ACC112 (cell line): ENCODE results near the gene BRD8.

Experiments used
- H2AFZ ChIP-seq: fragments of 200-600 bp; sonication (generic); one replicate; pipeline ENCODE4 v1.6.0; 2017; ENCODE audit warnings: antibody characterized with exemption, low read length; ENCODE audit not compliant: unreplicated experiment
- H3K27ac ChIP-seq: fragments of 200-600 bp; sonication (generic); 2 replicates; pipeline ENCODE4 v1.5.1; 2014; ENCODE audit warnings: low read depth, mild to moderate bottlenecking, antibody characterized with exemption, low read length, moderate library complexity
- H3K27me3 ChIP-seq: fragments of 200-600 bp; sonication (generic); 2 replicates; pipeline ENCODE4 v1.6.1; 2014; ENCODE audit warnings: mild to moderate bottlenecking, antibody characterized with exemption, low read length, moderate library complexity, mixed read lengths; ENCODE audit not compliant: insufficient read depth
- H3K36me3 ChIP-seq: fragments of 200-600 bp; sonication (generic); 2 replicates; pipeline ENCODE4 v1.6.1; 2016; ENCODE audit warnings: mild to moderate bottlenecking, antibody characterized with exemption, low read length, moderate library complexity, mixed read lengths; ENCODE audit not compliant: insufficient read depth
- H3K4me1 ChIP-seq: fragments of 200-600 bp; sonication (generic); one replicate; pipeline ENCODE4 v1.6.1; 2016; ENCODE audit warnings: low read length, mixed read lengths; ENCODE audit not compliant: insufficient read depth, unreplicated experiment, control insufficient read depth
- H3K4me3 ChIP-seq: fragments of 200-600 bp; sonication (generic); 2 replicates; pipeline ENCODE4 v1.5.1; 2014; ENCODE audit warnings: mild to moderate bottlenecking, low read depth, low read length
- H3K79me2 ChIP-seq: fragments of 200-600 bp; sonication (generic); one replicate; pipeline ENCODE4 v1.6.0; 2016; ENCODE audit warnings: low read length; ENCODE audit not compliant: control insufficient read depth, unreplicated experiment, insufficient read depth

BRD8 gene

DNA sequence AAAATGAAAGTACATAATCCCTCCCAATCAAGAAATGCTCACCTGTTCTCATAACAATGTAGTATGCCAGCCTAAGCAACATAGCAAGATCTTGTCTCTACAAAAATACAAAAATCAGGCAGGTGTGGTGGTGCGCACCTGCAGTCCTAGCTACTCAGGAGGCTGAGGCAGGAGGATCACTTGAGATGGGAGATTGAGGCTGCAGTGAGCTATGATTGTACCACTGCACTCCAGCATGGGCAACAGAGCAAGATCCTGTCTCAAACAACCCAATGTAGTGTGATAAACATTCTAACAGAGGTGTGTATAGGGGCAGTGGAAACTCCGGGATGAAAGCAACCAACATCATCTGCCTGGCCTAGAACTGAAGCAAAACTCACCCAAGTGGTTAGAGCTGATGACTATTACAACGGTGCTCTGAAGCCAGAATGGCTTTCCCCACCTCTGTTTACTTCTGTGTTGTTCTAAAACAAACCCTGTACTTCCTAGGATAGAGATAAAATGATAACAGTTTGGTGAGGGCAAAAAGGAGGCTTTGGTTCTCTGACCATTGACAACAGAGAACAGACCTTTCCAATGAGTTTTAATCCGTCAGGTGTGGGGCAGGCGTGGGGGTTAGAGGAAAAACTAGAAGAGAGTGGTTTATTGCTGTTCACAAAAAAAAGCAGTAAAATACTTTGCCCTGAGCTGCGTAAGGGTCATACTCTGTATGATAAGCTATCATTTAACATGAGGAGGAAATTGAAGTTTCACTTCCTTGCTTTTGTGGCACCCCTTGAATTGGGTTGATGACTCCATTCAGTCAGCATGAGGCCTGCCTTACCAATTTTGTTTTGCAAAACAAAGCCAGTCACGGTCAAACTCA lies 75.7 kb downstream of the BRD8 start:
- H3K79me2 ChIP-seq = no peaks in the 10 kb centered on the region
- H3K4me3 ChIP-seq = no peak overlapping the region
- no peak overlapping the region for H2AFZ ChIP-seq

DNA sequence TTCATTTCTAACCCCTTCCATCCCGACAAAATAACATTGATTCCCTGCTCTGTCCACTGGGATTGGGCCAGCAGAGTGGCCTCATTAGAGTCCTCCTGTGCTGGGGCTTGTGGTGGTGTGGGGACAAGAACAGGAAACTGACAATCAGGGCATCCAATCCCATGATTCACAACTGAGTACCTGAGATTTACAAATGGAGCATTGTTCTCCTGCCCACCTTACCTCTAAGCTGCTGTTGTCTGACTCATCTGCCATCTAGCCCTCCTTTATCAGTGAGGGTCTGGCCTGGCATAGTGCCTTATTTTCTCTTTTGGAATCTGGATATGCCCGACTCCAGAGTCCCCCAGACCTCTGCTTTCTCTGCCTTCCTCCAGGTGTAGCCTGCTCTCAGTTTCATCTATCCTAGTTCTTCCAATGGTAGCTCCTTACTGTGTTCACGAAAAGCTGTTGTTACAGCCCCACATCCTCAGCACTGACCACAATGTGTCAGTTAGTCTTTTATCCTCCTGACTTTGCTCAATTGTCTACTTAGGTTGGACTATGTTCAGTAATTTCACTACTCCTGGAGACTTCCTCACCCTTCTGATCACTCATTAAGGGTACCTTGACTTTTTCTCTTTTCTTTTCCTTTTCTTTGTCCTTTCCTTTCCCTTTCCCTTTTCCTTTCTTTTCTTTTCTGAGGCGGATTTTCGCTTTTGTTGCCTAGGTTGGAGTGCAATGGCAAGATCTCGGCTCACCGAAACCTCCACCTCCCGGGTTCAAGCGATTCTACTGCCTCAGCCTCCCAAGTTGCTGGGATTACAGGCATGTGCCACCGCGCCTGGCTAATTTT lies 81.2 kb downstream of the BRD8 start:
- Histone ChIP-seq H3K27me3 (peaks cover 36% of the 10 kb centered on the region), H3K4me1 (no peaks in the 10 kb centered on the region), H3K79me2 (no peaks in the 10 kb centered on the region), H2AFZ (no peak overlapping the region), H3K36me3 (no peaks in the 10 kb centered on the region), H3K4me3 (no peak overlapping the region), H3K27ac (no peak overlapping the region)

More for the DNA sequence above, 75.7 kb downstream of the BRD8 start:
- Histone ChIP-seq H3K4me1 (no peaks in the 10 kb centered on the region), H3K27ac (no peak overlapping the region), H3K27me3 (peaks cover 10% of the 10 kb centered on the region), H3K36me3 (no peaks in the 10 kb centered on the region)

DNA sequence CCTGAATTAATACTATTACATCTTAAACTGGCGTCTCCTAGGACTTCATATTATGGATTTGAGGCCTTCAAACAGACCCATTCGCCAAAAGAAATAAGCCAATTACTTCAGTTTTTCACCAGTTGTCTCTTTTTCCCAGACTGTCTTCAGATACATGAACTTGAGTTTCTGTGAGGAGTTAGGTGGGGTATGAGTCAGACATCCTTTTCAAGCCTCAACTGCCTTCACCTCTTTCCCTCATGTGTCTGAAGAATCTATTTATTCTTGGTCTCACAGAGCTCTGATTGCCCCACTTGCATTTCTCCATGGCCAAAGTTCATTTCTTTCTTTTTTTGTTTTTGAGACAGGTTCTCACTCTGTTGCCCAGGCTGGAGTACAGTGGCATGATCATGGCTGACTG lies 82.1 kb downstream of the BRD8 start:
- Histone ChIP-seq H3K27ac (no peak overlapping the region), H3K4me1 (no peaks in the 10 kb centered on the region), H3K79me2 (no peaks in the 10 kb centered on the region), H3K27me3 (peaks cover 43% of the 10 kb centered on the region), H3K36me3 (no peaks in the 10 kb centered on the region), H2AFZ (no peak overlapping the region), H3K4me3 (no peak overlapping the region)

DNA sequence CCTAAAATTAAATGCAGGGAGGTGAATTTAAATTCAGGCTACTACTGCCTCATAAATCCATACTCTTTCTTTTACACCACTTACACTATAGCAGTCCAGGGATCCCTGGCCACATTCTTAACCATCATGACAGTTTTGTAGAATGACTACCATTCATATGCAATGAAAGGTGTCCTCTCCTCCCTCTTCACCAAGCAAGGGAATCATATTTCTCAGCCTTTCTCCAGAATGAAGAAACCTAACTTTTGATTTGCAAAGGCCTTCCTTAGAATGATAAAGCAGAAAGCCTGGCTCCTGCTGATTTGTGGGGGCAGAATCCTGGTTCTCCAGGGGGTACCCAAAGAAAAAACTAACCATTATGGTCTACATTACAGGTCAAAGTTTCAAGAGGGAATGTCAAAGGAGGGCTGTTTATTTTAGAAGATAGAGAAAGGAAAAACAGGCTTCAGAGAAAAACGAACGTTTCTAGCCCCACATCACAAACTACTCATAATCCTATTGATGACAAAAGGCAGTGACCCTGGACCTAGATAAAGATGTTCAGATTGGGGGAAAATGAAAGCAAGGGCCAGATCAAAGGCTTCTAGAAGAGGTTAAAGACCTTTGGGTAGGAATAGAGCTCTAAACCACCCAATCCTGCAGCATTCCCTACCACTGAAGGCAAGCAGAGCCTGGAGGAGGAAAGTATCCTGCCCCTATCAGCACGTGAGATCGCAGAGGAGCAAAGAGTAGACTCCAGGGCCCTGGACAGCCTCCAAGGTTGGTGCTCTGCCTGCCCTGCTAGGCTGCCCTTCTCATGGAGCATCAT lies 83.1 kb downstream of the BRD8 start:
- H3K27me3 ChIP-seq = peaks cover 54% of the 10 kb centered on the region
- no peaks in the 10 kb centered on the region for H3K79me2 ChIP-seq
- H3K4me1 ChIP-seq = no peaks in the 10 kb centered on the region
- H3K27ac ChIP-seq = no peak overlapping the region
- H2AFZ ChIP-seq = no peak overlapping the region
- no peak overlapping the region for H3K4me3 ChIP-seq
- H3K36me3 ChIP-seq = no peaks in the 10 kb centered on the region

DNA sequence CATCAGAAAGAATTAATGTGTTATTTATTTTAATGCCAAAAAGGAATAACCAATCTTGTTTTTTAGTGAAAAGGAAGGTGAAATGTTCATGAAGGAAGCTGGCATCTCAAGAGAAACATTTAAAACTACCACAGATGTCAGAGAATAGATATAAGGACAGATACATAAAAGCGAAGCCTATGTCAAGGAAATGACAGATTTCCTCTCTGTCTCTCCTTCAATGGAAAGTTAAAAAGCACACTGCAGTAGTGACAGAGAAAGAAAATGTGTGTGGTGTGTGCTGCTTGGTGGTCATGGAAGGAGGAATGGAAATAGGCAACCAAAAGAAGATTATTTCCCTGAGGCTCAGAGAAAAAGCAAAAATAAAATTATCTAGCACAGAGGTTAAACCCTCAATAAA lies 85.4 kb downstream of the BRD8 start:
- peaks cover 55% of the 10 kb centered on the region for H3K27me3 ChIP-seq
- H3K36me3 ChIP-seq = no peaks in the 10 kb centered on the region
- H3K4me3 ChIP-seq = no peak overlapping the region
- H3K27ac ChIP-seq = no peak overlapping the region
- H2AFZ ChIP-seq = no peak overlapping the region
- H3K4me1 ChIP-seq = no peaks in the 10 kb centered on the region
- no peaks in the 10 kb centered on the region for H3K79me2 ChIP-seq

DNA sequence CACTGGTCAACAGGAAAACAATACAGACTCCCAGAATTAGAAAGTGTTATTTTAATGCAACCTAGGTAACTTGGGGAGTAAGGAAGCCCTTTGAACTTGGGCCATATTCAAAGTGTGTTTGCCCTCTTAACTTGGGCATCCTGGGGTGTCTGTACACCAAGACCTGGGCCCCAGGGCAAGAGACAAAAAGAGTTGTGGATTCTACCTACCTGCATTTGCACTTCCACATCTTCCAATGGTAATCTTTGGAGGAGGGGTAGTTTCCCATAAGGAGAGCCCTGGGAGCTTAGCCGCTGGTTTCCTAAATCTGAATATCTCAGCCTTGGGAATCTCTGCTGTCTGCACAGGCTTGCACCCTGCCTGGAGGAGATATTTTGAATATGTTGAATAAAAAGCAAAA lies 86.1 kb downstream of the BRD8 start:
- no peaks in the 10 kb centered on the region for H3K79me2 ChIP-seq
- no peak overlapping the region for H3K27ac ChIP-seq
- H3K4me1 ChIP-seq = no peaks in the 10 kb centered on the region
- no peaks in the 10 kb centered on the region for H3K36me3 ChIP-seq
- H2AFZ ChIP-seq = no peak overlapping the region
- H3K27me3 ChIP-seq = peaks cover 60% of the 10 kb centered on the region
- H3K4me3 ChIP-seq = no peak overlapping the region

DNA sequence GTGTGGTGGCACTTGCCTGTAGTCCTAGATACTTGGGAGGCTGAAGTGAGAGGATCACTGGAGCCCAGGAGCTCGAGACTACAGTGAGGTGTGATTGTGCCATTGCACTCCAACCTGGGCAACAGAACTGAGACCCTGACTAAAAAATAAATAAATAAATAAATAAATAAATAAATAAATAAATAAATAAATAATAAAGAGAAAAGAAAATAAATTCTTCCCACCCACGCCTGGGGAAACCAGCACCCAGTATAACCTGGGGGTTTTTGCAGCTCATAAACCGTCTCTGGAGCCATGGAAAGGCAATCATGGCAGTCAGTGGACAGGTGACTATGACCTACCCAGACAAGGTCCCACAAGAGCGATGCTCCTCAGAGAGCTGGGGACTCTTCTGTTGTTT lies 86.7 kb downstream of the BRD8 start:
- Histone ChIP-seq H3K36me3 (no peaks in the 10 kb centered on the region), H3K27me3 (peaks cover 60% of the 10 kb centered on the region), H3K4me3 (no peak overlapping the region)

More for the DNA sequence above, 86.7 kb downstream of the BRD8 start:
- Histone ChIP-seq H3K4me1 (no peaks in the 10 kb centered on the region), H3K79me2 (no peaks in the 10 kb centered on the region), H3K27ac (no peak overlapping the region), H2AFZ (no peak overlapping the region)
